Measurements from ENCODE around the gene NLN.

- no peak for TF ChIP-seq EZH2phosphoT487 (IDR thresholded peaks at IDR 0.05; ENCODE audit: borderline replicate concordance, low read length)
- no peak for TF ChIP-seq CTCF (IDR thresholded peaks at IDR 0.05; ENCODE audit: low read depth, low read length, poor library complexity, severe bottlenecking)
Observed at GRCh38 chr5:65808251-65808741, 86.3 kb downstream of the NLN start.

Data from DOHH2 (cell line).